GM23338 (cell line): Measurements from ENCODE around the gene APBB3. TPM values are rescaled to one million over a fixed set of nuclear protein-coding genes. Genes with fewer than 3 reads are reported as not detected.

Source experiments
- ATAC-seq: fragments of 200-7000 bp; cut with Tn5 transposase; 3 replicates; pipeline ENCODE4 v1.9.1; 2020
- DNase-seq: peaks from one replicate; pipeline ENCODE4 v3.0.0-alpha.2; 2015; ENCODE audit warnings: low spot score
- H2AFZ ChIP-seq: fragments of 200-600 bp; sonication (generic); 2 replicates; pipeline ENCODE4 v1.8.0; 2016; ENCODE audit warnings: antibody characterized with exemption, mild to moderate bottlenecking, moderate library complexity
- H3F3A ChIP-seq: fragments of 200-600 bp; sonication (generic); replicated peaks from 2 replicates; pipeline ENCODE4 v1.8.0; 2017; ENCODE audit warnings: antibody characterized with exemption, mixed run types, low read depth
- H3K27ac ChIP-seq: fragments of 200-600 bp; sonication (generic); 2 replicates; pipeline ENCODE4 v1.6.1; 2016; ENCODE audit warnings: low read depth
- H3K27me3 ChIP-seq: fragments of 200-600 bp; sonication (generic); 2 replicates; pipeline ENCODE4 v1.8.0; 2016; ENCODE audit warnings: mild to moderate bottlenecking, mixed run types, moderate library complexity; ENCODE audit not compliant: insufficient read depth
- H3K36me3 ChIP-seq: fragments of 200-600 bp; sonication (generic); 2 replicates; pipeline ENCODE4 v1.8.0; 2016; ENCODE audit warnings: mild to moderate bottlenecking; ENCODE audit not compliant: insufficient read depth
- H3K4me1 ChIP-seq: fragments of 200-600 bp; sonication (generic); 2 replicates; pipeline ENCODE4 v1.8.0; 2016; ENCODE audit warnings: mild to moderate bottlenecking, moderate library complexity; ENCODE audit not compliant: insufficient read depth
- H3K4me2 ChIP-seq: fragments of 200-600 bp; sonication (generic); 2 replicates; pipeline ENCODE4 v1.7.1; 2017; ENCODE audit warnings: mixed run types
- H3K4me3 ChIP-seq: fragments of 200-600 bp; sonication (generic); 2 replicates; pipeline ENCODE4 v1.6.1; 2016; ENCODE audit warnings: mixed run types
- H3K79me2 ChIP-seq: fragments of 200-600 bp; sonication (generic); replicated peaks from 2 replicates; pipeline ENCODE4 v1.8.0; 2017; ENCODE audit warnings: mild to moderate bottlenecking; ENCODE audit not compliant: insufficient read depth
- H3K9me2 ChIP-seq: fragments of 200-600 bp; sonication (generic); 2 replicates; pipeline ENCODE4 v1.8.0; 2017; ENCODE audit not compliant: insufficient read depth
- H4K20me1 ChIP-seq: fragments of 200-600 bp; sonication (generic); replicated peaks from 2 replicates; pipeline ENCODE4 v1.8.0; 2017; ENCODE audit warnings: mild to moderate bottlenecking; ENCODE audit not compliant: insufficient read depth
- H3K27ac Mint-ChIP-seq: 2 replicates; pipeline ENCODE4 v1.8.0; 2020; ENCODE audit warnings: inconsistent platforms, mild to moderate bottlenecking, moderate library complexity, mixed read lengths
- H3K27me3 Mint-ChIP-seq: 3 replicates; pipeline ENCODE4 v1.8.0; 2022; ENCODE audit warnings: low read depth, mild to moderate bottlenecking, moderate library complexity, mixed read lengths, inconsistent platforms; ENCODE audit not compliant: insufficient read depth, poor library complexity
- H3K36me3 Mint-ChIP-seq: 3 replicates; pipeline ENCODE4 v1.8.0; 2021; ENCODE audit warnings: low read depth, mild to moderate bottlenecking, inconsistent platforms, moderate library complexity, mixed read lengths
- H3K4me1 Mint-ChIP-seq: 3 replicates; pipeline ENCODE4 v1.8.0; 2020; ENCODE audit warnings: mild to moderate bottlenecking, inconsistent platforms, mixed read lengths
- H3K4me3 Mint-ChIP-seq: 3 replicates; pipeline ENCODE4 v1.8.0; 2021; ENCODE audit warnings: moderate library complexity, mild to moderate bottlenecking, inconsistent platforms, mixed read lengths
- H3K9me3 Mint-ChIP-seq: 3 replicates; pipeline ENCODE4 v1.8.0; 2020; ENCODE audit warnings: moderate library complexity, mild to moderate bottlenecking, inconsistent platforms, mixed read lengths
- CREB1 ChIP-seq: fragments of 250-450 bp; sonication (Bioruptor Pico); IDR thresholded peaks from 2 replicates; pipeline ENCODE4 v1.5.0; 2020; ENCODE audit warnings: low read depth, mild to moderate bottlenecking, moderate library complexity
- EZH2 ChIP-seq: fragments of 200-600 bp; sonication (generic); IDR thresholded peaks from one replicate; pipeline ENCODE4 v1.8.0; 2017; ENCODE audit warnings: antibody characterized with exemption, mild to moderate bottlenecking, low read depth; ENCODE audit not compliant: unreplicated experiment
- EZH2phosphoT487 ChIP-seq: fragments of 200-600 bp; sonication (generic); IDR thresholded peaks from one replicate; pipeline ENCODE4 v1.8.1; 2018; ENCODE audit warnings: antibody characterized with exemption; ENCODE audit not compliant: unreplicated experiment
- JUNB ChIP-seq: IDR thresholded peaks from one replicate; pipeline ENCODE4 v1.6.1; 2016; ENCODE audit warnings: antibody characterized with exemption; ENCODE audit not compliant: unreplicated experiment
- NANOG ChIP-seq: IDR thresholded peaks from 2 replicates; pipeline ENCODE4 v1.6.1; 2016; ENCODE audit warnings: antibody characterized with exemption, borderline replicate concordance
- POLR2AphosphoS5 ChIP-seq: IDR thresholded peaks from 2 replicates; pipeline ENCODE4 v1.6.1; 2016; ENCODE audit warnings: antibody characterized with exemption, low read depth
- STAT1 ChIP-seq: IDR thresholded peaks from one replicate; pipeline ENCODE4 v1.6.1; 2016; ENCODE audit warnings: antibody characterized with exemption; ENCODE audit not compliant: unreplicated experiment
- ZNF331 ChIP-seq: fragments of 250-450 bp; sonication (Bioruptor Pico); IDR thresholded peaks from 2 replicates; pipeline ENCODE4 v1.5.0; 2020; ENCODE audit warnings: low read depth, mild to moderate bottlenecking, moderate library complexity
- polyA plus RNA-seq: library from polyadenylated mRNA; unstranded; fragments of >200 nt; fragmentation: Nextera tagmentation; extraction: Ambion mirVana; gene quantifications from 2 replicates; pipeline ENCODE4 v1.2.1, GENCODE V29; 2016
- total RNA-seq: library from RNA; depleted of rRNA; stranded (reverse); fragments of >200 nt; shearing (Covaris generic); gene quantifications from 2 replicates; pipeline ENCODE4 v1.2.3, GENCODE V29; 2014
- TF ChIP-seq, protein P1 (sequence below): IDR thresholded peaks from one replicate; pipeline ENCODE4 v1.6.1; 2018; ENCODE audit warnings: antibody characterized with exemption; ENCODE audit not compliant: unreplicated experiment
- TF ChIP-seq, protein P2 (sequence below), 2 experiments: fragments of 200-600 bp in 1 of 2; sonication (generic) in 1 of 2; conservative IDR thresholded peaks; 2 replicates each; pipeline versions ENCODE4 v1.5.1 to v1.6.1; 2016 to 2017; ENCODE audit warnings: antibody characterized with exemption in 2 of 2, low read depth in 2 of 2, mild to moderate bottlenecking in 2 of 2, moderate library complexity in 1 of 2
- TF ChIP-seq, protein P3 (sequence below): IDR thresholded peaks from 2 replicates; pipeline ENCODE4 v1.6.1; 2016; ENCODE audit warnings: antibody characterized with exemption

The APBB3 gene
- total and polyA plus RNA-seq, 2 experiments from 2014 or later = 9.0 to 15.4 TPM

DNA sequence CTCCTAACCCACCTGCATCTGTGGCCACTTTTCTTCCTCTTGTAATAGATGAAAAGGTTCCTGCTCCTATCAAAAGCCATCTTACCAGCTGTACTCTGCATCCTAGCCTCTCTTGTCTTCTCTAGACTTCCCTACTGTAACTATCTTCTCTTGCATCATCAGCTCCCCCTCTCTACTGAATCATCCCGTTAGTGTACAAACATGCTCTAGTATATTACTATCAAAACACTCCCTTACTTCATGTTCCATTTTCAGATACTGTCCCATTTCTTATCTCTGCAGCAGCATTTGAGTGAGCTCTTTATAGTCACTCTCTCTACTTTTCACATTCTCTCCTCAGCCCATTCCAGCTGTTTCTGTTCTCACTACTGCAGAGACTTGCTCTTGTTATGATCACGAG, 9.9 kb downstream of the APBB3 start:
- Mint-ChIP-seq H3K9me3 (no peaks in the 10 kb centered on the region; the same call in 2 of the 3 replicates), H3K36me3 (peaks cover 43% of the 10 kb centered on the region), H3K27me3 (peaks cover 13% of the 10 kb centered on the region), H3K4me1 (peaks cover 21% of the 10 kb centered on the region), H3K27ac (0 out of 2 replicates have a peak overlapping the region, but pooled peaks have one; percentile 2), H3K4me3 (no peak overlapping the region)
- ATAC-seq (no peak), DNase-seq (no peak)
- Histone ChIP-seq H2AFZ (no peak overlapping the region), H3F3A (peaks cover 2% of the 10 kb centered on the region; the same call in 1 of the 2 replicates), H3K4me1 (peaks cover 18% of the 10 kb centered on the region), H3K36me3 (peaks cover 21% of the 10 kb centered on the region; the same call in 1 of the 2 replicates), H3K9me2 (no peaks in the 10 kb centered on the region; the same call in 1 of the 2 replicates), H3K79me2 (peaks cover 54% of the 10 kb centered on the region), H3K4me3 (no peak overlapping the region), H4K20me1 (peaks cover 3% of the 10 kb centered on the region; the same call in 1 of the 2 replicates), H3K4me2 (no peak overlapping the region), H3K27me3 (no peaks in the 10 kb centered on the region), H3K27ac (peak overlapping the region; percentile 69; the same call in 1 of the 2 replicates)
- TF ChIP-seq POLR2AphosphoS5 (no peak), CREB1 (CRISPR knock-in tag) (no peak), STAT1 (no peak), JUNB (no peak), EZH2phosphoT487 (no peak), NANOG (no peak)

- Mint-ChIP-seq H3K4me3 (no peak overlapping the region), H3K4me1 (peaks cover 27% of the 10 kb centered on the region), H3K27me3 (peaks cover 14% of the 10 kb centered on the region), H3K27ac (no peak overlapping the region; the same call in 1 of the 2 replicates), H3K9me3 (no peaks in the 10 kb centered on the region; the same call in 2 of the 3 replicates), H3K36me3 (peaks cover 51% of the 10 kb centered on the region)
- Histone ChIP-seq H2AFZ (no peak overlapping the region), H3K9me2 (no peaks in the 10 kb centered on the region; the same call in 1 of the 2 replicates), H3K4me2 (no peak overlapping the region), H3K27ac (no peak overlapping the region), H3K27me3 (no peaks in the 10 kb centered on the region), H3K36me3 (peaks cover 21% of the 10 kb centered on the region; the same call in 1 of the 2 replicates), H3K79me2 (peaks cover 54% of the 10 kb centered on the region), H4K20me1 (peaks cover 3% of the 10 kb centered on the region; the same call in 1 of the 2 replicates), H3K4me1 (peaks cover 23% of the 10 kb centered on the region), H3K4me3 (no peak overlapping the region), H3F3A (peaks cover 3% of the 10 kb centered on the region; the same call in 1 of the 2 replicates)
- no peak for DNase-seq
- no peak for ATAC-seq
- TF ChIP-seq ZNF331 (CRISPR knock-in tag) = no peak
- TF ChIP-seq EZH2 = no peak
- TF ChIP-seq STAT1 = no peak
- TF ChIP-seq, protein P1, sequence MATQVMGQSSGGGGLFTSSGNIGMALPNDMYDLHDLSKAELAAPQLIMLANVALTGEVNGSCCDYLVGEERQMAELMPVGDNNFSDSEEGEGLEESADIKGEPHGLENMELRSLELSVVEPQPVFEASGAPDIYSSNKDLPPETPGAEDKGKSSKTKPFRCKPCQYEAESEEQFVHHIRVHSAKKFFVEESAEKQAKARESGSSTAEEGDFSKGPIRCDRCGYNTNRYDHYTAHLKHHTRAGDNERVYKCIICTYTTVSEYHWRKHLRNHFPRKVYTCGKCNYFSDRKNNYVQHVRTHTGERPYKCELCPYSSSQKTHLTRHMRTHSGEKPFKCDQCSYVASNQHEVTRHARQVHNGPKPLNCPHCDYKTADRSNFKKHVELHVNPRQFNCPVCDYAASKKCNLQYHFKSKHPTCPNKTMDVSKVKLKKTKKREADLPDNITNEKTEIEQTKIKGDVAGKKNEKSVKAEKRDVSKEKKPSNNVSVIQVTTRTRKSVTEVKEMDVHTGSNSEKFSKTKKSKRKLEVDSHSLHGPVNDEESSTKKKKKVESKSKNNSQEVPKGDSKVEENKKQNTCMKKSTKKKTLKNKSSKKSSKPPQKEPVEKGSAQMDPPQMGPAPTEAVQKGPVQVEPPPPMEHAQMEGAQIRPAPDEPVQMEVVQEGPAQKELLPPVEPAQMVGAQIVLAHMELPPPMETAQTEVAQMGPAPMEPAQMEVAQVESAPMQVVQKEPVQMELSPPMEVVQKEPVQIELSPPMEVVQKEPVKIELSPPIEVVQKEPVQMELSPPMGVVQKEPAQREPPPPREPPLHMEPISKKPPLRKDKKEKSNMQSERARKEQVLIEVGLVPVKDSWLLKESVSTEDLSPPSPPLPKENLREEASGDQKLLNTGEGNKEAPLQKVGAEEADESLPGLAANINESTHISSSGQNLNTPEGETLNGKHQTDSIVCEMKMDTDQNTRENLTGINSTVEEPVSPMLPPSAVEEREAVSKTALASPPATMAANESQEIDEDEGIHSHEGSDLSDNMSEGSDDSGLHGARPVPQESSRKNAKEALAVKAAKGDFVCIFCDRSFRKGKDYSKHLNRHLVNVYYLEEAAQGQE = no peak
- no peak for TF ChIP-seq CREB1 (CRISPR knock-in tag)
- TF ChIP-seq POLR2AphosphoS5 = no peak
- TF ChIP-seq, protein P2, sequence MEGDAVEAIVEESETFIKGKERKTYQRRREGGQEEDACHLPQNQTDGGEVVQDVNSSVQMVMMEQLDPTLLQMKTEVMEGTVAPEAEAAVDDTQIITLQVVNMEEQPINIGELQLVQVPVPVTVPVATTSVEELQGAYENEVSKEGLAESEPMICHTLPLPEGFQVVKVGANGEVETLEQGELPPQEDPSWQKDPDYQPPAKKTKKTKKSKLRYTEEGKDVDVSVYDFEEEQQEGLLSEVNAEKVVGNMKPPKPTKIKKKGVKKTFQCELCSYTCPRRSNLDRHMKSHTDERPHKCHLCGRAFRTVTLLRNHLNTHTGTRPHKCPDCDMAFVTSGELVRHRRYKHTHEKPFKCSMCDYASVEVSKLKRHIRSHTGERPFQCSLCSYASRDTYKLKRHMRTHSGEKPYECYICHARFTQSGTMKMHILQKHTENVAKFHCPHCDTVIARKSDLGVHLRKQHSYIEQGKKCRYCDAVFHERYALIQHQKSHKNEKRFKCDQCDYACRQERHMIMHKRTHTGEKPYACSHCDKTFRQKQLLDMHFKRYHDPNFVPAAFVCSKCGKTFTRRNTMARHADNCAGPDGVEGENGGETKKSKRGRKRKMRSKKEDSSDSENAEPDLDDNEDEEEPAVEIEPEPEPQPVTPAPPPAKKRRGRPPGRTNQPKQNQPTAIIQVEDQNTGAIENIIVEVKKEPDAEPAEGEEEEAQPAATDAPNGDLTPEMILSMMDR (conservative IDR thresholded peaks at IDR 0.05; ENCODE audit: low read depth in 2 of 2) = no peak
- TF ChIP-seq, protein P3, sequence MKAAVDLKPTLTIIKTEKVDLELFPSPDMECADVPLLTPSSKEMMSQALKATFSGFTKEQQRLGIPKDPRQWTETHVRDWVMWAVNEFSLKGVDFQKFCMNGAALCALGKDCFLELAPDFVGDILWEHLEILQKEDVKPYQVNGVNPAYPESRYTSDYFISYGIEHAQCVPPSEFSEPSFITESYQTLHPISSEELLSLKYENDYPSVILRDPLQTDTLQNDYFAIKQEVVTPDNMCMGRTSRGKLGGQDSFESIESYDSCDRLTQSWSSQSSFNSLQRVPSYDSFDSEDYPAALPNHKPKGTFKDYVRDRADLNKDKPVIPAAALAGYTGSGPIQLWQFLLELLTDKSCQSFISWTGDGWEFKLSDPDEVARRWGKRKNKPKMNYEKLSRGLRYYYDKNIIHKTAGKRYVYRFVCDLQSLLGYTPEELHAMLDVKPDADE = no peak
These were observed 10.7 kb downstream of the APBB3 start for GRCh38 chr5:140553657-140554056.
